Fibroblast of skin of left biceps (primary cell): ENCODE data around the gene CASK.
"Not testable (repeated sequence)": the region's sequence is repeated elsewhere in the genome, so short reads cannot be mapped to it uniquely, and the experiment has no call there.

Experiments
- DNase-seq, 2 experiments: peaks; one replicate each; pipeline ENCODE4 v3.0.0-alpha.2; 2013; ENCODE audit warnings: low read depth in 2 of 2

Gene CASK

GRCh38 chrX:41692162-41692749 lies 231.1 kb downstream of the CASK start:
- peak; percentile 59 to 71 for DNase-seq

GRCh38 chrX:41689711-41690110 lies 233.6 kb downstream of the CASK start:
- no peak for DNase-seq

- no peak for DNase-seq
Observed at GRCh38 chrX:41688835-41689234, 234.5 kb downstream of the CASK start, which contains the start of gene GPR34. TSS of gene GPR34 (plus strand) at chrX:41688973. CDS start at chrX:41695634, 6,661 bp downstream.

GRCh38 chrX:41688156-41688555 lies 235.2 kb downstream of the CASK start:
- DNase-seq = no peak

GRCh38 chrX:41686788-41687187 lies 236.6 kb downstream of the CASK start:
- no peak for DNase-seq

- no peak for DNase-seq
Observed at GRCh38 chrX:41684940-41685339, 238.4 kb downstream of the CASK start.

- DNase-seq = no peak
Observed at GRCh38 chrX:41684138-41684537, 239.2 kb downstream of the CASK start.

- DNase-seq = no peak
Observed at GRCh38 chrX:41677183-41678060, 245.9 kb downstream of the CASK start.

GRCh38 chrX:41676361-41676760 lies 247.0 kb downstream of the CASK start:
- not testable (repeated sequence) for DNase-seq

GRCh38 chrX:41672643-41673042 lies 250.7 kb downstream of the CASK start:
- DNase-seq = no peak

- DNase-seq = no peak
Observed at GRCh38 chrX:41671082-41671481, 252.3 kb downstream of the CASK start.

- no peak for DNase-seq
Observed at GRCh38 chrX:41670112-41670511, 253.2 kb downstream of the CASK start.

GRCh38 chrX:41667631-41668030 lies 255.7 kb downstream of the CASK start:
- no peak for DNase-seq

- DNase-seq = no peak
Observed at GRCh38 chrX:41666251-41666650, 257.1 kb downstream of the CASK start.

- no peak for DNase-seq
Observed at GRCh38 chrX:41665686-41666085, 257.7 kb downstream of the CASK start.

- no peak for DNase-seq
Observed at GRCh38 chrX:41664908-41665307, 258.4 kb downstream of the CASK start.

- DNase-seq = no peak
Observed at GRCh38 chrX:41664375-41664901, 258.9 kb downstream of the CASK start.

GRCh38 chrX:41661366-41662095 lies 261.8 kb downstream of the CASK start:
- no peak for DNase-seq

- DNase-seq = no peak
Observed at GRCh38 chrX:41655631-41656030, 267.7 kb downstream of the CASK start.

GRCh38 chrX:41655101-41655500 lies 268.3 kb downstream of the CASK start:
- no peak for DNase-seq

- no peak for DNase-seq
Observed at GRCh38 chrX:41653125-41653524, 270.2 kb downstream of the CASK start.

GRCh38 chrX:41646201-41646600 lies 277.2 kb downstream of the CASK start:
- DNase-seq = not testable (repeated sequence)
